ENCODE data around the gene BRMS1L. TPM values are rescaled to one million over a fixed set of nuclear protein-coding genes. Genes with fewer than 3 reads are reported as not detected.

BRMS1L gene
- total and polyA plus RNA-seq, 2 donors from 2014 or later: 7.3 to 9.0 TPM

GRCh38 chr14:35858521-35859209, 32.5 kb downstream of the BRMS1L start:
- FAIRE-seq: no peak
- Histone ChIP-seq H3K4me3 (ENCODE audit: low read length in 3 of 3) (no peak overlapping the region), H3K27me3 (ENCODE audit: control insufficient read depth, insufficient read depth, low read length) (no peaks in the 10 kb centered on the region)

GRCh38 chr14:35861204-35861868, 35.2 kb downstream of the BRMS1L start:
- Histone ChIP-seq H3K36me3 (ENCODE audit: control insufficient read depth in 2 of 3, insufficient read depth in 3 of 3, low read length in 3 of 3) (peaks cover 0 to 7% (median 3%) of the 10 kb centered on the region in 3 donors), H3K9ac (ENCODE audit: low read length in 3 of 3) (no peak overlapping the region), H3K27me3 (ENCODE audit: control insufficient read depth, insufficient read depth, low read length) (no peaks in the 10 kb centered on the region), H3K9me3 (ENCODE audit: control insufficient read depth in 2 of 3, insufficient read depth in 1 of 3, low read length in 3 of 3) (no peaks in the 10 kb centered on the region), H3K4me1 (ENCODE audit: control insufficient read depth in 2 of 3, insufficient read depth in 2 of 3, low read depth in 1 of 3, low read length in 3 of 3) (no peaks in the 10 kb centered on the region), H3K27ac (ENCODE audit: low read depth in 2 of 2, low read length in 2 of 2) (no peak overlapping the region), H3K4me3 (ENCODE audit: low read length in 3 of 3) (no peak overlapping the region)
- FAIRE-seq (no peak), DNase-seq (no peak)
- intact Hi-C loops (cut with DNase I): no loop called here
- no peak for TF ChIP-seq CTCF (IDR thresholded peaks at IDR 0.05; ENCODE audit: borderline replicate concordance, extremely low read depth, insufficient read depth)

More at GRCh38 chr14:35858521-35859209, 32.5 kb downstream of the BRMS1L start:
- Histone ChIP-seq H3K36me3 (ENCODE audit: control insufficient read depth in 2 of 3, insufficient read depth in 3 of 3, low read length in 3 of 3) (peaks cover 0 to 7% (median 3%) of the 10 kb centered on the region in 3 donors), H3K27ac (ENCODE audit: low read depth in 2 of 2, low read length in 2 of 2) (no peak overlapping the region), H3K9ac (ENCODE audit: low read length in 3 of 3) (no peak overlapping the region), H3K9me3 (ENCODE audit: control insufficient read depth in 2 of 3, insufficient read depth in 1 of 3, low read length in 3 of 3) (no peaks in the 10 kb centered on the region), H3K4me1 (ENCODE audit: control insufficient read depth in 2 of 3, insufficient read depth in 2 of 3, low read depth in 1 of 3, low read length in 3 of 3) (no peaks in the 10 kb centered on the region)
- intact Hi-C loops (cut with DNase I): no loop called here
- TF ChIP-seq CTCF (IDR thresholded peaks at IDR 0.05; ENCODE audit: borderline replicate concordance, extremely low read depth, insufficient read depth): no peak
- DNase-seq: no peak

DNA sequence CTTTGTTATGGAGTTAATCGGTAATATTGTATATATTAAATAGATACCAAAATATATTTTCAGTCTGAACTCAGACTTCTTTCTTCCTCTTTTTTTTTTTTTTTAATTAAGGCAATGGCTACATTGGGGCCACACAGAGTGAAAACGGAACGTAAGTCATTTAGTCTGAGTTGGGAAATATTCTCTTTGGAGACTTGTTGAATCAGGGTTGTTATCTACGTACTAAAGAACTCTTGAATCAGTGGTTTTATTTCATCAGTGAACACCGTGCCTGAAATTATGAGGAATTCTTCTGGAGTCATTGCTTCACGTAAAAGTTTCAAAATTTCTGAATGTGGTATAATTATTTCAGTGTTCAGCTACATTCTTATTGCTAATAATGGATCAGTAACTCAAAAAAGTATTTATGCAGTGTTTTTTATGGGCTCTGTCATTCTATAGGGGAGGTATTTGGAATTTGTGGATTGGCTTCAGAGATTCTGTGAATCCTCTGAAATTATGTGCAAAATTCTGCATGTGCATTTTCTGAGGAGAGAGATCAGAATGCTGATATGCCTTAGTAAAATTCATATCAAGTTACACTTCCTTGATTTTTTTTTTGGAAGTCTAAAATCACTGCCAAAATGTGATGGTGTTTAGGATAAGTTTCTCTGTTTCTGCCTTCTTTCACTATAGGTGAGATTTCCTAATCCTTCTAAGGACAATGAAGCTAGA, 39.6 kb downstream of the BRMS1L start:
- Histone ChIP-seq H3K4me1 (ENCODE audit: control insufficient read depth in 2 of 3, insufficient read depth in 2 of 3, low read depth in 1 of 3, low read length in 3 of 3) (no peaks in the 10 kb centered on the region), H3K36me3 (ENCODE audit: control insufficient read depth in 2 of 3, insufficient read depth in 3 of 3, low read length in 3 of 3) (peaks cover 0 to 5% (median 3%) of the 10 kb centered on the region in 3 donors), H3K27ac (ENCODE audit: low read depth in 2 of 2, low read length in 2 of 2) (no peak overlapping the region), H3K9me3 (ENCODE audit: control insufficient read depth in 2 of 3, insufficient read depth in 1 of 3, low read length in 3 of 3) (no peaks in the 10 kb centered on the region), H3K27me3 (ENCODE audit: control insufficient read depth, insufficient read depth, low read length) (no peaks in the 10 kb centered on the region), H3K9ac (ENCODE audit: low read length in 3 of 3) (no peak overlapping the region), H3K4me3 (ENCODE audit: low read length in 3 of 3) (no peak overlapping the region)
- intact Hi-C loops (cut with DNase I): no loop called here
- TF ChIP-seq CTCF (IDR thresholded peaks at IDR 0.05; ENCODE audit: borderline replicate concordance, extremely low read depth, insufficient read depth): no peak
- no peak for FAIRE-seq
- DNase-seq: no peak

All from kidney (tissue), 14 donors.